Tongue (tissue), 2 donors: ENCODE data around the gene CHST6. TPM values are rescaled to one million over a fixed set of nuclear protein-coding genes. Genes with fewer than 3 reads are reported as not detected.
"Not testable (repeated sequence)": the region's sequence is repeated elsewhere in the genome, so short reads cannot be mapped to it uniquely, and the experiment has no call there.

Experiments used
- DNase-seq: peaks from one replicate; pipeline ENCODE4 v3.0.0-alpha.2; 2015
- total RNA-seq: library from RNA; depleted of rRNA; stranded (reverse); fragments of >200 nt; gene quantifications from one replicate; pipeline ENCODE4 v1.2.3, GENCODE V29; 2014

Gene CHST6
- total RNA-seq, 1 donor from 2014 or later = 2.1 TPM

DNA sequence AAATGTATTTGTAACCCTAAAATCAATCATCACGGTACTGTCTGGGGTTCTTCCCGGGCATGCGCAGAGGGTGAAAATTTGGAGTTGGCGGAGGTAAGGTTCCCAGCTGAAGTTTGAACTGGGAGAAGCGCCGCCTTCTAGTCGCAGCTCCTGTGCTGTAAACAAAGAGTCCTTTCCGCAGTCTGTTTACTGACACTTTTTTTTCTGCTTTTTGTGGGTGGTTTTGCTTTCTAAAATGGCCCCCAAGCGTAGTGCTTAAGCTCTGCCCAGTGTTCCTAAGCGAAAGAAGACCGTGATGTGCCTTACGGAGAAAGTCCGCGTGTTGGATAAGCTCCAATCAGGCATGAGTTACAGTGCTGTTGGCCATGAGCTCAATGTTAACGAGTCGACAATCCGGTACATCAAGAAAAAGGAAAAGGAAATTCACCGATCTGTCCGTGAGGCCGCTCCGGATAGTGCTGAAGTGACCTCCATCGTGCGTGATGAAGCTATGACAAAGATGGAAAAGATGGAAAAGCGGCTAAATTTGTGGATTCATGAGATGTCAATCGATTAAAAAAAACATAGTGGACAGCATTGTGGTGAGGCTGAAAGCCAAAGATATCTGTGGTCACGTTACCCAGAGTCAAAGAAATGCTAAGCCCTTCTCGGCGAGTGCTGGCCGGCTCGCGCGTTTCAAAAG is 61.4 kb downstream of the CHST6 start:
- DNase-seq = peak; percentile 94

DNA sequence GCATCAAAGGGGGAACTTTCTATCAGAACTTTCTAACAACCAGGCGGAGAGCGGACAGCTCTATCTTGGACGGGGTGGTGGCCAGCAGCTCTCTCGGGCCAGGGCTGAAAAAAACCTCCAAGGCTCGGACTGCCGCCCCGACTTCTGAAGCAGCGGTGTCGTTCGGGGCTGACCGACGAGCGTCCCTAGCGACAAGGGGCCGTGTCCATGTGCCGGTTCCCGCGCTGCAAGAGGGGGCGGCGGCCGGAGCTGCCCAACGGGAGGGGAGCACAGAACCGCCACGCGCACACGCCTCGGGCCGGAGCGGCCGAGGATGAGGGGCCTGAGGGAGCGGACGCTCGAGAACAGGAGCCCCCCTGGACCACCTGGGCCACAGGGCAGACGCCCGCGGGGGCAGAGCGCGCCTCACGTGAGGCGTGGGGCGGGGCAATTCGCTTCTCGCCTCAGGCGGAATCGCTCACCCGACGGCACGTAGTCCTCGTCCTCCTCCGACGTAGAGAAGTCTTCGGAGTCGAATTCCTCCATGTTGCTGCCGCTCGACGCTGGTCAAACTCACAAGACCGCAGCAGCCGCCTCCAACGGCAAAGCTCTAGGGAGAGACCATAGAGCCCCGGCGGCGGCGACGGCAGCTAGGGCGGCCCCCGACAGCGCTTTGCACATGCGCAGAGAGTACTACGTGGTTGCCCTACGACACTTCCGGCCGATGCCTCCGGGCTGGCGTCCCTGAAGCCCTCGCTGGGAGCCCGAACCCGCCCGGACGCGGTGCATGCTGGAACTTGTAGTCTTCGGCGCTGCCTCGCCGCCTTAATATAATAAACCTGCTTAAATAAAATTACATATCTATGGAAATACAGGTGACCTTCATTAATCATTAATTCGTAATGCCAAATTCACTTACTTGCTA is 62.2 kb downstream of the CHST6 start, which contains the start of gene CFDP1:
Gene CFDP1, minus strand, starts transcription at position 676 of the 904 bp plus-strand sequence. Its CDS starts 151 bp downstream, at position 525.
- DNase-seq = peak; percentile 99

DNA sequence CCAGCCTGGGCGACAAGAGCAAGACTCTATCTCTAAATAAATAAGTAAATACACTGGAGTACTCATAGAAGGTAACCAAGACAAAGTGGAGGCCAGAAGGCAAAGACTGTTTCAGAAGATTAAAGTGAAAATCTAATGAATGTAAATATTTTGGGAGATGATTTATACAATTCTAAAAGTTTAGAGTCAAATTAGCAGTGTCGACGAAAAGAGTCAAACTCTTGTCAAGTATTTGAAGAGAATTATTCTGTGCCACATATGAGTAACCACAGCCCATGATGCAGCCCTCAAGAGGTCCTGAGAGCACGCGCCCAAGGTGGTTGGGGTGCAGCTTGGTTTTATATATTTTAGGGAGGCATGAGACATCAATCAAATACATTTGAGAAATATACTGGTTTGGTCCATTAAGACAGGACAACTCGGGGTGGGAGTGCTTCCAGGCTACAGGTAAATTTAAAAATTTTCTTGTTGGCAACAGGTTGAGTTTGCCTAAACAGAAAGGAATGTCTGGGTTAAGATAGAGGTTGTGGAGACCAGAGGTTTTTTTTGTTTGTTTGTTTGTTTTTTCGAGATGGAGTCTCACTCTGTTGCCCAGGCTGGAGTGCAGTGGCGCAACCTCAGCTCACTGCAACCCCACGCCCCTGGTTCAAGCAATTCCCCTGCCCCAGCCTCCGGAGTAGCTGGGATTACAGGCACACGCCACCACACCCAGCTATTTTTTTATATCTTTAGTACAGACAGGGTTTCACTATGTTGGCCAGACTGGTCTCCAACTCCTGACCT is 65.4 kb downstream of the CHST6 start:
- DNase-seq = no peak

GRCh38 chr16:75426524-75426923 is 68.7 kb downstream of the CHST6 start:
- not testable (repeated sequence) for DNase-seq

DNA sequence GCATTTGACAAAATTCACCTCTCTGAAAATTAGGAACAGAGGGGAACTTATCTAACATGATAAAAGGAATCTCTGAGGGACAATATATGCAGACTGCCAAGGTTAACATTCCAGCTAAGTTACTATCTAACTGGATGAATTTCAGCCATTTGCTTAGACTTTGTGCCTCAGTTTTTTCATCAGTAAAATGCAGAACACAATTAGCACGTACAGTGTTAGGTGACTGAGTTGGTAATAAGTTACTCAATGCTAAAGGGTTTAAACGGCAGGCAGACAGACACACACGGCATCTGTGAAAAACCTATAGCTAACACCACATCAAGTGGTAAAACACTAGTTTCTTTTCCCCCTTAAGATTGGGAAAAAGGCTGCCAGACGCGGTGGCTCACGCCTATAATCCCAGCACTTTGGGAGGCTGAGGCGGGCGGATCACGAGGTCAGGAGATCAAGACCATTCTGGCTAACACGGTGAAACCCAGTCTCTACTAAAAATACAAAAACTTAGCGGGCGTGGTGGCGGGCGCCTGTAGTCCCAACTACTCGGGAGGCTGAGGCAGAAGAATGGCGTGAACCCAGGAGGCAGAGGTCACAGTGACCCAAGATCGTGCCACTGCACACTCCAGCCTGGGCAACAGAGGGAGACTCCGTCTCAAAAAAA is 71.0 kb downstream of the CHST6 start:
- DNase-seq = not testable (repeated sequence)

GRCh38 chr16:75423723-75424104 is 71.5 kb downstream of the CHST6 start:
- DNase-seq = no peak

Other genes starting within 250 kb of the CHST6 start
- 54.8 TPM for gene BCAR1, start 243.8 kb downstream of the CHST6 start, total RNA-seq
- 66.5 TPM for gene CFDP1, start 61.9 kb downstream of the CHST6 start, total RNA-seq
- gene TMEM170A, start 30.8 kb downstream of the CHST6 start, total RNA-seq = 27.3 TPM
- not detected for gene CHST5, start 40.7 kb upstream of the CHST6 start, total RNA-seq
- 8.0 TPM for gene TMEM231, start 60.8 kb upstream of the CHST6 start, total RNA-seq
- gene GABARAPL2, start 70.9 kb upstream of the CHST6 start, total RNA-seq = 97.4 TPM
- gene ADAT1, start 127.8 kb upstream of the CHST6 start, total RNA-seq = 47.7 TPM
- 118 TPM for gene KARS1, start 152.2 kb upstream of the CHST6 start, total RNA-seq
- gene TERF2IP, start 152.3 kb upstream of the CHST6 start, total RNA-seq = 82.0 TPM
- not detected for gene CPHXL2, start 181.6 kb upstream of the CHST6 start, total RNA-seq
- gene DUXB, start 206.0 kb upstream of the CHST6 start, total RNA-seq = not detected
- gene CPHXL, start 231.0 kb upstream of the CHST6 start, total RNA-seq = not detected